Right atrium auricular region (tissue), 2 donors: Measurements from ENCODE around the gene RFX8. TPM values are rescaled to one million over a fixed set of nuclear protein-coding genes. Genes with fewer than 3 reads are reported as not detected.

Experiments used
- DNase-seq: peaks from one replicate; pipeline ENCODE4 v3.0.0-alpha.2; 2019; ENCODE audit warnings: low spot score
- H3K27ac ChIP-seq, 2 donors: fragments of 200-600 bp; sonication (generic); 1 replicate in 1 of 2; 2 replicates in 1 of 2; pipeline ENCODE4 v1.5.1; 2016 to 2019
- H3K27me3 ChIP-seq, 2 donors: fragments of 200-600 bp; sonication (generic); one replicate each; pipeline versions ENCODE4 v1.5.1 to v1.6.0; 2017 to 2019
- H3K36me3 ChIP-seq: fragments of 200-600 bp; sonication (generic); one replicate; pipeline ENCODE4 v1.5.1; 2016
- H3K4me1 ChIP-seq, 2 donors: fragments of 200-600 bp; sonication (generic); one replicate each; pipeline versions ENCODE4 v1.5.1 to v1.6.0; 2017 to 2019
- H3K4me3 ChIP-seq, 2 donors: fragments of 200-600 bp; sonication (generic); 1 replicate in 1 of 2; 2 replicates in 1 of 2; pipeline ENCODE4 v1.5.1; 2017 to 2019; ENCODE audit warnings: mild to moderate bottlenecking in 1 of 2, moderate library complexity in 1 of 2
- H3K9me3 ChIP-seq, 2 donors: fragments of 200-600 bp; sonication (generic); one replicate each; pipeline ENCODE4 v1.5.1; 2019
- CTCF ChIP-seq, 2 donors: fragments of 200-600 bp; sonication (generic); IDR thresholded peaks; one replicate each; pipeline ENCODE4 v1.5.1; 2019; ENCODE audit warnings: antibody characterized with exemption in 2 of 2
- total RNA-seq, 2 donors: library from RNA; depleted of rRNA; stranded (reverse); fragments of >200 nt; gene quantifications; one replicate each; pipeline ENCODE4 v1.1.0, GENCODE V29; 2016

Gene RFX8
- total RNA-seq, 2 donors from 2014 or later = 0.35 TPM; not detected in 1

GRCh38 chr2:101430156-101430555 is 44.8 kb downstream of the RFX8 start:
- TF ChIP-seq CTCF (IDR thresholded peaks at IDR 0.05) = no peak
- H3K36me3 ChIP-seq = no peaks in the 10 kb centered on the region
- H3K4me3 ChIP-seq = no peak overlapping the region
- H3K27me3 ChIP-seq = no peaks in the 10 kb centered on the region
- no peak overlapping the region for H3K27ac ChIP-seq
- peaks cover 0 to 15% of the 10 kb centered on the region in 2 donors for H3K4me1 ChIP-seq
- no peak for DNase-seq
- H3K9me3 ChIP-seq = no peaks in the 10 kb centered on the region

- no peak for DNase-seq
- Histone ChIP-seq H3K27me3 (no peaks in the 10 kb centered on the region), H3K4me1 (peaks cover 0 to 9% of the 10 kb centered on the region in 2 donors)
Measured at GRCh38 chr2:101429453-101429852, 45.5 kb downstream of the RFX8 start.

GRCh38 chr2:101428422-101429176 is 46.3 kb downstream of the RFX8 start:
- peaks cover 0 to 9% of the 10 kb centered on the region in 2 donors for H3K4me1 ChIP-seq
- H3K27me3 ChIP-seq = no peaks in the 10 kb centered on the region
- DNase-seq = no peak
- H3K36me3 ChIP-seq = no peaks in the 10 kb centered on the region
- no peak for TF ChIP-seq CTCF (IDR thresholded peaks at IDR 0.05)
- no peak overlapping the region for H3K27ac ChIP-seq
- H3K9me3 ChIP-seq = no peaks in the 10 kb centered on the region
- H3K4me3 ChIP-seq = no peak overlapping the region

More at GRCh38 chr2:101429453-101429852, 45.5 kb downstream of the RFX8 start:
- H3K27ac ChIP-seq = no peak overlapping the region
- no peaks in the 10 kb centered on the region for H3K9me3 ChIP-seq
- H3K4me3 ChIP-seq = no peak overlapping the region
- TF ChIP-seq CTCF (IDR thresholded peaks at IDR 0.05) = no peak
- H3K36me3 ChIP-seq = no peaks in the 10 kb centered on the region

GRCh38 chr2:101427743-101428142 is 47.2 kb downstream of the RFX8 start:
- no peak for TF ChIP-seq CTCF (IDR thresholded peaks at IDR 0.05)
- Histone ChIP-seq H3K36me3 (no peaks in the 10 kb centered on the region), H3K9me3 (no peaks in the 10 kb centered on the region), H3K4me1 (peaks cover 0 to 9% of the 10 kb centered on the region in 2 donors), H3K27ac (no peak overlapping the region), H3K27me3 (no peaks in the 10 kb centered on the region), H3K4me3 (no peak overlapping the region)
- no peak for DNase-seq

GRCh38 chr2:101427240-101427639 is 47.7 kb downstream of the RFX8 start:
- Histone ChIP-seq H3K4me1 (peaks cover 0 to 9% of the 10 kb centered on the region in 2 donors), H3K27ac (no peak overlapping the region), H3K36me3 (no peaks in the 10 kb centered on the region), H3K27me3 (no peaks in the 10 kb centered on the region), H3K9me3 (no peaks in the 10 kb centered on the region), H3K4me3 (no peak overlapping the region)
- TF ChIP-seq CTCF (IDR thresholded peaks at IDR 0.05) = no peak
- DNase-seq = no peak

GRCh38 chr2:101426822-101427221 is 48.1 kb downstream of the RFX8 start:
- Histone ChIP-seq H3K4me1 (peaks cover 0 to 9% of the 10 kb centered on the region in 2 donors), H3K27ac (no peak overlapping the region), H3K36me3 (no peaks in the 10 kb centered on the region), H3K9me3 (no peaks in the 10 kb centered on the region), H3K27me3 (no peaks in the 10 kb centered on the region), H3K4me3 (no peak overlapping the region)
- no peak for DNase-seq
- no peak for TF ChIP-seq CTCF (IDR thresholded peaks at IDR 0.05)
